WTC11 (cell line): ENCODE data around the gene DRG2. TPM values are rescaled to one million over a fixed set of nuclear protein-coding genes. Genes with fewer than 3 reads are reported as not detected.

ENCODE experiments used
- ATAC-seq: fragments of 200-7000 bp; cut with Tn5 transposase; 2 replicates; pipeline ENCODE4 v1.10.0; 2021; ENCODE audit warnings: mild to moderate bottlenecking, moderate library complexity
- CTCF ChIA-PET: fragments of 300-600 bp; sonication (Branson Sonifier 250); formaldehyde crosslinking; loops from one replicate; lab custom pipeline; 2021; ENCODE audit warnings: antibody characterized with exemption; lab: Charles Lee
- POLR2A ChIA-PET: fragments of 350-600 bp; sonication (Branson Sonifier 250); formaldehyde crosslinking; loops from one replicate; lab custom pipeline; 2021; ENCODE audit warnings: antibody characterized with exemption; lab: Charles Lee
- DNase-seq: peaks from one replicate; pipeline ENCODE4 v3.0.0; 2021; ENCODE audit warnings: low spot score
- H3K27ac Mint-ChIP-seq: 2 replicates; pipeline ENCODE4 v1.8.0; 2021; ENCODE audit warnings: mixed read lengths
- H3K27me3 Mint-ChIP-seq: 2 replicates; pipeline ENCODE4 v1.8.0; 2021; ENCODE audit warnings: low read depth, mild to moderate bottlenecking, moderate library complexity, mixed read lengths
- H3K36me3 Mint-ChIP-seq: 2 replicates; pipeline ENCODE4 v1.8.0; 2021; ENCODE audit warnings: mixed read lengths
- H3K4me1 Mint-ChIP-seq: 2 replicates; pipeline ENCODE4 v1.8.0; 2022; ENCODE audit warnings: mixed read lengths
- H3K4me3 Mint-ChIP-seq: 2 replicates; pipeline ENCODE4 v1.8.0; 2021; ENCODE audit warnings: mild to moderate bottlenecking, moderate library complexity, mixed read lengths
- H3K9me3 Mint-ChIP-seq: 2 replicates; pipeline ENCODE4 v1.8.0; 2021; ENCODE audit warnings: mixed read lengths
- AR ChIP-seq: fragments of 250-450 bp; sonication (Bioruptor Pico); IDR thresholded peaks from 2 replicates; pipeline ENCODE4 v1.9.0; 2021; ENCODE audit warnings: mild to moderate bottlenecking
- CDX4 ChIP-seq: fragments of 250-450 bp; sonication (Bioruptor Pico); IDR thresholded peaks from 2 replicates; pipeline ENCODE4 v1.9.0; 2021; ENCODE audit warnings: moderate library complexity, mild to moderate bottlenecking, inconsistent platforms, borderline replicate concordance
- E2F4 ChIP-seq: sonication (generic); formaldehyde crosslinking; IDR thresholded peaks from 2 replicates; pipeline ENCODE4 v1.8.1; 2022; ENCODE audit warnings: low read depth, mild to moderate bottlenecking, moderate library complexity, missing genetic modification reagents, borderline replicate concordance
- ETV6 ChIP-seq: sonication (generic); formaldehyde crosslinking; IDR thresholded peaks from 2 replicates; pipeline ENCODE4 v1.8.1; 2022; ENCODE audit warnings: mild to moderate bottlenecking, missing genetic modification reagents
- FOXK1 ChIP-seq: sonication (generic); formaldehyde crosslinking; IDR thresholded peaks from 2 replicates; pipeline ENCODE4 v1.8.0; 2022; ENCODE audit warnings: mild to moderate bottlenecking, moderate library complexity, missing genetic modification reagents
- HMGA2 ChIP-seq: fragments of 250-450 bp; sonication (Bioruptor Pico); IDR thresholded peaks from 2 replicates; pipeline ENCODE4 v1.4.0; 2021; ENCODE audit warnings: mild to moderate bottlenecking, moderate library complexity
- IRF1 ChIP-seq: sonication (generic); formaldehyde crosslinking; IDR thresholded peaks from 2 replicates; pipeline ENCODE4 v1.8.0; 2023; ENCODE audit warnings: missing genetic modification reagents
- IRF2 ChIP-seq: sonication (generic); formaldehyde crosslinking; IDR thresholded peaks from 2 replicates; pipeline ENCODE4 v1.8.0; 2022; ENCODE audit warnings: low read depth, missing genetic modification reagents, borderline replicate concordance
- NR1H2 ChIP-seq: sonication (generic); formaldehyde crosslinking; IDR thresholded peaks from 2 replicates; pipeline ENCODE4 v1.9.0; 2021; ENCODE audit warnings: mild to moderate bottlenecking, moderate library complexity, missing genetic modification reagents
- PREB ChIP-seq: sonication (generic); formaldehyde crosslinking; IDR thresholded peaks from 2 replicates; pipeline ENCODE4 v1.8.1; 2022; ENCODE audit warnings: mild to moderate bottlenecking, missing genetic modification reagents, moderate library complexity, borderline replicate concordance
- SMAD3 ChIP-seq: sonication (generic); formaldehyde crosslinking; IDR thresholded peaks from 2 replicates; pipeline ENCODE4 v1.8.0; 2022; ENCODE audit warnings: missing genetic modification reagents, mild to moderate bottlenecking, borderline replicate concordance
- SMAD4 ChIP-seq: sonication (generic); formaldehyde crosslinking; IDR thresholded peaks from 2 replicates; pipeline ENCODE4 v1.8.0; 2022; ENCODE audit warnings: mild to moderate bottlenecking, missing genetic modification reagents
- SP1 ChIP-seq: sonication (generic); formaldehyde crosslinking; conservative IDR thresholded peaks from 2 replicates; pipeline ENCODE4 v1.8.1; 2022; ENCODE audit warnings: missing genetic modification reagents
- TEAD1 ChIP-seq: sonication (generic); formaldehyde crosslinking; IDR thresholded peaks from 2 replicates; pipeline ENCODE4 v1.8.0; 2022; ENCODE audit warnings: mild to moderate bottlenecking, missing genetic modification reagents
- USF1 ChIP-seq: sonication (generic); formaldehyde crosslinking; IDR thresholded peaks from 2 replicates; pipeline ENCODE4 v1.8.0; 2022; ENCODE audit warnings: mild to moderate bottlenecking, missing genetic modification reagents
- ZMAT4 ChIP-seq: fragments of 250-450 bp; sonication (Bioruptor Pico); IDR thresholded peaks from 2 replicates; pipeline ENCODE4 v1.9.0; 2021; ENCODE audit warnings: mild to moderate bottlenecking
- ZNF138 ChIP-seq: sonication (generic); formaldehyde crosslinking; conservative IDR thresholded peaks from 2 replicates; pipeline ENCODE4 v1.8.1; 2022; ENCODE audit warnings: mild to moderate bottlenecking, moderate library complexity, missing genetic modification reagents
- ZNF232 ChIP-seq: sonication (generic); formaldehyde crosslinking; IDR thresholded peaks from 2 replicates; pipeline ENCODE4 v1.8.0; 2022; ENCODE audit warnings: mild to moderate bottlenecking, missing genetic modification reagents
- ZNF281 ChIP-seq: sonication (generic); formaldehyde crosslinking; IDR thresholded peaks from 2 replicates; pipeline ENCODE4 v1.8.0; 2023; ENCODE audit warnings: mild to moderate bottlenecking, missing genetic modification reagents
- ZNF532 ChIP-seq: fragments of 250-450 bp; sonication (Bioruptor Pico); IDR thresholded peaks from 2 replicates; pipeline ENCODE4 v1.9.0; 2021; ENCODE audit warnings: mild to moderate bottlenecking, borderline replicate concordance
- total RNA-seq: library from RNA; stranded (reverse); gene quantifications from 3 replicates; pipeline ENCODE4 v1.2.3, GENCODE V29; 2021

The DRG2 gene
- total RNA-seq, 1 experiment from 2014 or later = 41.4 TPM

GRCh38 chr17:18119166-18119745, 31.5 kb downstream of the DRG2 start:
- no peaks in the 10 kb centered on the region for H3K4me1 Mint-ChIP-seq
- CTCF ChIA-PET = no interaction called here
- POLR2A ChIA-PET = no interaction called here

More at GRCh38 chr17:18119166-18119745, 31.5 kb downstream of the DRG2 start:
- H3K4me3 Mint-ChIP-seq = no peak overlapping the region
- H3K27me3 Mint-ChIP-seq = no peaks in the 10 kb centered on the region
- DNase-seq (no peak), ATAC-seq (no peak)
- no peak for TF ChIP-seq ZNF532 (CRISPR knock-in tag)
- no peak for TF ChIP-seq FOXK1 (CRISPR knock-in tag)
- TF ChIP-seq PREB (CRISPR knock-in tag) = no peak
- no peak for TF ChIP-seq E2F4
- no peak for TF ChIP-seq ZNF281 (CRISPR knock-in tag)
- TF ChIP-seq SP1 (CRISPR knock-in tag) = no peak
- TF ChIP-seq CDX4 (CRISPR knock-in tag) = no peak
- no peak for TF ChIP-seq SMAD3 (CRISPR knock-in tag)
- no peak for TF ChIP-seq AR (CRISPR knock-in tag)
- no peak for TF ChIP-seq SMAD4 (CRISPR knock-in tag)
- TF ChIP-seq IRF1 (CRISPR knock-in tag) = no peak
- TF ChIP-seq ETV6 (CRISPR knock-in tag) = no peak
- no peak for TF ChIP-seq ZNF232 (CRISPR knock-in tag)
- no peak for TF ChIP-seq ZMAT4
- TF ChIP-seq NR1H2 (CRISPR knock-in tag) = no peak
- TF ChIP-seq ZNF138 (CRISPR knock-in tag) = no peak
- no peak for TF ChIP-seq IRF2 (CRISPR knock-in tag)
- TF ChIP-seq HMGA2 = no peak
- TF ChIP-seq USF1 (CRISPR knock-in tag) = no peak
- TF ChIP-seq TEAD1 (CRISPR knock-in tag) = no peak
- H3K9me3 Mint-ChIP-seq = peaks cover 6% of the 10 kb centered on the region
- no peak overlapping the region for H3K27ac Mint-ChIP-seq
- H3K36me3 Mint-ChIP-seq = peaks cover 4% of the 10 kb centered on the region
